Keratinocyte (primary cell): ENCODE data around the gene ZSCAN5A. TPM values are rescaled to one million over a fixed set of nuclear protein-coding genes. Genes with fewer than 3 reads are reported as not detected.

Experiments used
- DNase-seq: peaks from one replicate; pipeline ENCODE4 v3.0.0-alpha.2; 2011; ENCODE audit warnings: low read depth, missing footprints, low spot score
- FAIRE-seq: peaks from 2 replicates; lab custom pipeline; 2011; peaks lifted over from hg19 to GRCh38; lab: Jason Lieb, UNC
- H2AFZ ChIP-seq: 2 replicates; pipeline ENCODE4 v1.6.0; 2012; ENCODE audit warnings: low read length, control low read depth, inconsistent platforms; ENCODE audit not compliant: control insufficient read depth
- H3K27ac ChIP-seq: 2 replicates; pipeline ENCODE4 v1.5.1; 2011; ENCODE audit warnings: low read length; ENCODE audit not compliant: control insufficient read depth, insufficient read depth
- H3K27me3 ChIP-seq: 3 replicates; pipeline ENCODE4 v1.6.0; 2011; ENCODE audit warnings: low read length; ENCODE audit not compliant: control insufficient read depth, insufficient read depth; ENCODE audit errors: extremely low read depth
- H3K36me3 ChIP-seq, 2 experiments: 2 replicates in 1 of 2; 3 replicates in 1 of 2; pipeline ENCODE4 v1.5.1; 2011; ENCODE audit warnings: low read length in 2 of 2, mild to moderate bottlenecking in 1 of 2; ENCODE audit not compliant: control insufficient read depth in 2 of 2, insufficient read depth in 2 of 2; ENCODE audit errors: extremely low read depth in 1 of 2
- H3K4me1 ChIP-seq: 3 replicates; pipeline ENCODE4 v1.5.1; 2011; ENCODE audit warnings: low read length; ENCODE audit not compliant: control insufficient read depth, insufficient read depth; ENCODE audit errors: extremely low read depth
- H3K4me2 ChIP-seq: 3 replicates; pipeline ENCODE4 v1.6.0; 2011; ENCODE audit warnings: low read depth, low read length; ENCODE audit not compliant: control insufficient read depth, insufficient read depth; ENCODE audit errors: extremely low read depth
- H3K4me3 ChIP-seq, 3 experiments: fragments of 200-600 bp in 1 of 3; sonication (generic) in 1 of 3; 2 replicates in 2 of 3; 3 replicates in 1 of 3; pipeline ENCODE4 v1.5.1; 2011 to 2016; ENCODE audit warnings: low read length in 3 of 3, mild to moderate bottlenecking in 3 of 3, control low read depth in 2 of 3, inconsistent platforms in 1 of 3, low read depth in 1 of 3, mixed read lengths in 1 of 3, mixed run types in 1 of 3, moderate library complexity in 1 of 3; ENCODE audit not compliant: control insufficient read depth in 2 of 3, insufficient read depth in 2 of 3; ENCODE audit errors: extremely low read depth in 1 of 3
- H3K79me2 ChIP-seq: 2 replicates; pipeline ENCODE4 v1.6.0; 2012; ENCODE audit warnings: low read length; ENCODE audit not compliant: control insufficient read depth, insufficient read depth
- H3K9ac ChIP-seq: 3 replicates; pipeline ENCODE4 v1.6.0; 2011; ENCODE audit warnings: low read length; ENCODE audit not compliant: control insufficient read depth, insufficient read depth; ENCODE audit errors: extremely low read depth
- H3K9me1 ChIP-seq: 3 replicates; pipeline ENCODE4 v1.6.0; 2011; ENCODE audit warnings: low read length; ENCODE audit not compliant: control insufficient read depth, insufficient read depth; ENCODE audit errors: extremely low read depth
- H3K9me3 ChIP-seq: 2 replicates; pipeline ENCODE4 v1.5.1; 2012; ENCODE audit warnings: low read depth, low read length; ENCODE audit not compliant: control insufficient read depth
- H4K20me1 ChIP-seq: 3 replicates; pipeline ENCODE4 v1.6.0; 2011; ENCODE audit warnings: low read length; ENCODE audit not compliant: control insufficient read depth, insufficient read depth; ENCODE audit errors: extremely low read depth
- EZH2 ChIP-seq: IDR thresholded peaks from one replicate; pipeline ENCODE4 v1.6.1; 2012; ENCODE audit warnings: inconsistent platforms, mild to moderate bottlenecking, low read length, moderate library complexity
- dilution Hi-C: fragments of 300-500 bp; cut with MboI; formaldehyde crosslinking; loops from one replicate; pipeline ENCODE4 v1.7.0; 2020; ENCODE audit warnings: low sequenced_read_pairs; ENCODE audit not compliant: extremely low pct_ligation_motif_present
- polyA plus RNA-seq, 5 experiments: library from polyadenylated mRNA; depleted of rRNA in 3 of 5; stranded (reverse) in 3 of 5; stranded (forward) in 1 of 5; unstranded in 1 of 5; fragments of >200 nt; gene quantifications; 1 replicate in 1 of 5; 2 replicates in 3 of 5; 3 replicates in 1 of 5; pipeline versions ENCODE4 v1.2.1 to v1.2.3, GENCODE V29; 2011 to 2012; ENCODE audit warnings: missing spikeins in 2 of 5, low read depth in 1 of 5, low replicate concordance in 1 of 5
- TF ChIP-seq, protein P1 (sequence below), 3 experiments: IDR thresholded peaks in 1 of 3; conservative IDR thresholded peaks in 1 of 3; optimal IDR thresholded peaks in 1 of 3; 2 replicates in 2 of 3; 3 replicates in 1 of 3; pipeline versions ENCODE3 to v1.5.1; 2011; ENCODE audit warnings: low read length in 3 of 3, mild to moderate bottlenecking in 3 of 3, moderate library complexity in 2 of 3, control low read depth in 1 of 3, inconsistent platforms in 1 of 3; ENCODE audit not compliant: insufficient read depth in 2 of 3; ENCODE audit errors: extremely low read depth in 1 of 3

The ZSCAN5A gene
- polyA plus RNA-seq, 1 donor (not counting 4 experiments of a cell fraction or from before 2014, with no cell fraction given): 6.1 TPM

GRCh38 chr19:56191711-56192110 lies 122.9 kb downstream of the ZSCAN5A start:
- DNase-seq (no peak), FAIRE-seq (no peak)
- H3K79me2 ChIP-seq: no peaks in the 10 kb centered on the region
- no peaks in the 10 kb centered on the region for H3K9me1 ChIP-seq
- H3K9me3 ChIP-seq: no peaks in the 10 kb centered on the region
- no peak overlapping the region for H3K9ac ChIP-seq
- H3K27ac ChIP-seq: no peak overlapping the region
- TF ChIP-seq EZH2: no peak
- TF ChIP-seq, protein P1, sequence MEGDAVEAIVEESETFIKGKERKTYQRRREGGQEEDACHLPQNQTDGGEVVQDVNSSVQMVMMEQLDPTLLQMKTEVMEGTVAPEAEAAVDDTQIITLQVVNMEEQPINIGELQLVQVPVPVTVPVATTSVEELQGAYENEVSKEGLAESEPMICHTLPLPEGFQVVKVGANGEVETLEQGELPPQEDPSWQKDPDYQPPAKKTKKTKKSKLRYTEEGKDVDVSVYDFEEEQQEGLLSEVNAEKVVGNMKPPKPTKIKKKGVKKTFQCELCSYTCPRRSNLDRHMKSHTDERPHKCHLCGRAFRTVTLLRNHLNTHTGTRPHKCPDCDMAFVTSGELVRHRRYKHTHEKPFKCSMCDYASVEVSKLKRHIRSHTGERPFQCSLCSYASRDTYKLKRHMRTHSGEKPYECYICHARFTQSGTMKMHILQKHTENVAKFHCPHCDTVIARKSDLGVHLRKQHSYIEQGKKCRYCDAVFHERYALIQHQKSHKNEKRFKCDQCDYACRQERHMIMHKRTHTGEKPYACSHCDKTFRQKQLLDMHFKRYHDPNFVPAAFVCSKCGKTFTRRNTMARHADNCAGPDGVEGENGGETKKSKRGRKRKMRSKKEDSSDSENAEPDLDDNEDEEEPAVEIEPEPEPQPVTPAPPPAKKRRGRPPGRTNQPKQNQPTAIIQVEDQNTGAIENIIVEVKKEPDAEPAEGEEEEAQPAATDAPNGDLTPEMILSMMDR (optimal IDR thresholded peaks at IDR 0.05 in 1 of 3, IDR thresholded peaks at IDR 0.05 in 1 of 3, conservative IDR thresholded peaks at IDR 0.05 in 1 of 3; ENCODE audit: extremely low read depth in 1 of 3, insufficient read depth in 2 of 3, low read length in 3 of 3): no peak
- no peaks in the 10 kb centered on the region for H3K27me3 ChIP-seq
- no peaks in the 10 kb centered on the region for H3K36me3 ChIP-seq
- dilution Hi-C loops: no loop called here
- no peak overlapping the region for H3K4me2 ChIP-seq
- no peak overlapping the region for H3K4me3 ChIP-seq
- no peaks in the 10 kb centered on the region for H3K4me1 ChIP-seq
- no peaks in the 10 kb centered on the region for H4K20me1 ChIP-seq
- H2AFZ ChIP-seq: no peak overlapping the region

GRCh38 chr19:56191115-56191514 lies 123.5 kb downstream of the ZSCAN5A start:
- no peak overlapping the region for H3K4me2 ChIP-seq
- no peaks in the 10 kb centered on the region for H3K36me3 ChIP-seq
- H3K9ac ChIP-seq: no peak overlapping the region
- H3K27me3 ChIP-seq: no peaks in the 10 kb centered on the region
- H3K79me2 ChIP-seq: no peaks in the 10 kb centered on the region
- H2AFZ ChIP-seq: no peak overlapping the region
- H3K4me3 ChIP-seq: no peak overlapping the region
- FAIRE-seq (no peak), DNase-seq (no peak)
- H3K27ac ChIP-seq: no peak overlapping the region
- dilution Hi-C loops: no loop called here
- H3K9me1 ChIP-seq: no peaks in the 10 kb centered on the region
- no peaks in the 10 kb centered on the region for H3K4me1 ChIP-seq
- TF ChIP-seq EZH2: no peak
- TF ChIP-seq, protein P1 (optimal IDR thresholded peaks at IDR 0.05 in 1 of 3, IDR thresholded peaks at IDR 0.05 in 1 of 3, conservative IDR thresholded peaks at IDR 0.05 in 1 of 3; ENCODE audit: extremely low read depth in 1 of 3, insufficient read depth in 2 of 3, low read length in 3 of 3): no peak
- H4K20me1 ChIP-seq: no peaks in the 10 kb centered on the region
- H3K9me3 ChIP-seq: no peaks in the 10 kb centered on the region
